ENCODE data around the gene LCE3A.

LCE3A gene

GRCh38 chr1:152640351-152640750 is 17.4 kb upstream of the LCE3A start:
- no peak for TF ChIP-seq POLR2AphosphoS5 (IDR thresholded peaks at IDR 0.05; ENCODE audit: low read depth, low read length)
- TF ChIP-seq REST (IDR thresholded peaks at IDR 0.05; ENCODE audit: insufficient read depth in 1 of 2, low read depth in 2 of 2, low read length in 2 of 2), result no peak
- TF ChIP-seq TAF1 (IDR thresholded peaks at IDR 0.05; ENCODE audit: borderline replicate concordance, insufficient read depth, low read length), result no peak
- TF ChIP-seq FOXP2 (optimal IDR thresholded peaks at IDR 0.05; ENCODE audit: borderline replicate concordance, extremely low read depth, extremely low read length, insufficient read depth), result no peak
- TF ChIP-seq SIN3A (IDR thresholded peaks at IDR 0.05; ENCODE audit: borderline replicate concordance, insufficient read depth, low read length), result no peak

GRCh38 chr1:152630596-152630995 is 7.7 kb upstream of the LCE3A start:
- TF ChIP-seq TAF1 (IDR thresholded peaks at IDR 0.05; ENCODE audit: borderline replicate concordance, insufficient read depth, low read length) (no peak), FOXP2 (optimal IDR thresholded peaks at IDR 0.05; ENCODE audit: borderline replicate concordance, extremely low read depth, extremely low read length, insufficient read depth) (no peak), REST (IDR thresholded peaks at IDR 0.05; ENCODE audit: insufficient read depth in 1 of 2, low read depth in 2 of 2, low read length in 2 of 2) (no peak), POLR2AphosphoS5 (IDR thresholded peaks at IDR 0.05; ENCODE audit: low read depth, low read length) (no peak), SIN3A (IDR thresholded peaks at IDR 0.05; ENCODE audit: borderline replicate concordance, insufficient read depth, low read length) (no peak)

- TF ChIP-seq SIN3A (IDR thresholded peaks at IDR 0.05; ENCODE audit: borderline replicate concordance, insufficient read depth, low read length), result no peak
- TF ChIP-seq FOXP2 (optimal IDR thresholded peaks at IDR 0.05; ENCODE audit: borderline replicate concordance, extremely low read depth, extremely low read length, insufficient read depth), result no peak
- no peak for TF ChIP-seq POLR2AphosphoS5 (IDR thresholded peaks at IDR 0.05; ENCODE audit: low read depth, low read length)
- TF ChIP-seq TAF1 (IDR thresholded peaks at IDR 0.05; ENCODE audit: borderline replicate concordance, insufficient read depth, low read length), result no peak
- no peak for TF ChIP-seq REST (IDR thresholded peaks at IDR 0.05; ENCODE audit: insufficient read depth in 1 of 2, low read depth in 2 of 2, low read length in 2 of 2)
These were observed 3.8 kb upstream of the LCE3A start for GRCh38 chr1:152626744-152627143.

GRCh38 chr1:152623203-152623844 is 421 bp upstream of the LCE3A start:
- TF ChIP-seq SIN3A (IDR thresholded peaks at IDR 0.05; ENCODE audit: borderline replicate concordance, insufficient read depth, low read length), result no peak
- no peak for TF ChIP-seq REST (IDR thresholded peaks at IDR 0.05; ENCODE audit: insufficient read depth in 1 of 2, low read depth in 2 of 2, low read length in 2 of 2)
- no peak for TF ChIP-seq TAF1 (IDR thresholded peaks at IDR 0.05; ENCODE audit: borderline replicate concordance, insufficient read depth, low read length)
- TF ChIP-seq POLR2AphosphoS5 (IDR thresholded peaks at IDR 0.05; ENCODE audit: low read depth, low read length), result no peak
- no peak for TF ChIP-seq FOXP2 (optimal IDR thresholded peaks at IDR 0.05; ENCODE audit: borderline replicate concordance, extremely low read depth, extremely low read length, insufficient read depth)

Measured in PFSK-1 (cell line).